ENCODE data around the gene GSC2. TPM values are rescaled to one million over a fixed set of nuclear protein-coding genes. Genes with fewer than 3 reads are reported as not detected.

The GSC2 gene
- total RNA-seq, 4 donors from 2014 or later, result not detected

- no peak for TF ChIP-seq CTCF (IDR thresholded peaks at IDR 0.05 in 4 of 5, conservative IDR thresholded peaks at IDR 0.05 in 1 of 5)
- TF ChIP-seq POLR2A (IDR thresholded peaks at IDR 0.05), result no peak
- Histone ChIP-seq H3K27ac (no peak overlapping the region), H3K4me3 (peak overlapping the region; percentile 17 to 47 (median 34)), H3K36me3 (no peaks in the 10 kb centered on the region), H3K4me1 (peaks cover 0 to 6% of the 10 kb centered on the region in 2 donors), H3K9me3 (no peaks in the 10 kb centered on the region), H3K27me3 (peaks cover 46 to 52% (median 52%) of the 10 kb centered on the region in 3 donors)
- in situ Hi-C loops (cut with MboI; ENCODE audit: low sequenced_read_pairs in 4 of 4) (loop anchor here in 1 of 4 donors (25.0 kb wide), 1 partner anchor 488 kb away; no protein-coding TSS in a partner anchor), intact Hi-C loops (cut with DNase I; ENCODE audit: low total_unique reads) (no loop called here)
- ATAC-seq, result no peak
- no peak for DNase-seq
Observed at GRCh38 chr22:19149047-19149883, 827 bp downstream of the GSC2 start.

DNA sequence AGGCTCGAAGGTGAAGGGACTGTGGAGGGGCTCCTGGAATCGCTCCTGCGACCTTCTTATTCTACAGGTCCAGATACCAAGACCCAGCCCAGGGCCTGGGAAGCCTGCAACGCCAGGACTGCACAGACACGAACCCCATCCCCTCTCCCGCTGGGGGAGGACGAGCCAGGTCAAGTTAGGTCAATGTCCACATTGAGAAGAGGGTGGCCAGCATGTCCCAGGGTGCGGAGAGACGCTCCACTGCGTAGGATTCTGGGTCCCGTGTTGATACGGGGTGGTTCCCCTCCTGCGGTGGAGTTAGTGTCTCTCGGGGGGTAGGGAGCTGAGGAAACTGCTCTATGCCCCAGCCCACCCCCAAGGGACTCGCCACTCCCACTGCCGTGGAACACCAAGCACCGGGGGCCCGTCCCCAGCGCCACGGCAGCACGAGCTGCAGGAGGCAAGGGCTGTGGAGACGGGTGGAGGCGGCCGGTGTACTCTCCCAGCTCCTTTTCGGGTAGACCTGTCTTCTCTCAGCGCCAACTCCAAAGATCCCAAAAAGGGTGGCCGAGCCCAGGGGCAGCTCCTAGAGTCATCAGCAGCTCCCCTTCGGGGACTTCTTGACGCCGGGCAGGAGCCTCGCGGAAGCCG is 1.6 kb downstream of the GSC2 start:
- Histone ChIP-seq H3K4me1 (peaks cover 5 to 11% of the 10 kb centered on the region in 2 donors), H3K9me3 (no peaks in the 10 kb centered on the region), H3K36me3 (no peaks in the 10 kb centered on the region), H3K27ac (no peak overlapping the region), H3K27me3 (peaks cover 44 to 47% (median 46%) of the 10 kb centered on the region in 3 donors), H3K4me3 (peak overlapping the region in 3 of 4 donors; percentile 17 to 47 (median 28))
- intact Hi-C loops (cut with DNase I; ENCODE audit: low total_unique reads), result no loop called here
- in situ Hi-C loops (cut with MboI; ENCODE audit: low sequenced_read_pairs in 4 of 4), result loop anchor here in 1 of 4 donors (25.0 kb wide), 1 partner anchor 489 kb away; no protein-coding TSS in a partner anchor
- no peak for TF ChIP-seq POLR2A (IDR thresholded peaks at IDR 0.05)
- TF ChIP-seq CTCF (IDR thresholded peaks at IDR 0.05 in 4 of 5, conservative IDR thresholded peaks at IDR 0.05 in 1 of 5), result no peak
- ATAC-seq (no peak), DNase-seq (no peak)

DNA sequence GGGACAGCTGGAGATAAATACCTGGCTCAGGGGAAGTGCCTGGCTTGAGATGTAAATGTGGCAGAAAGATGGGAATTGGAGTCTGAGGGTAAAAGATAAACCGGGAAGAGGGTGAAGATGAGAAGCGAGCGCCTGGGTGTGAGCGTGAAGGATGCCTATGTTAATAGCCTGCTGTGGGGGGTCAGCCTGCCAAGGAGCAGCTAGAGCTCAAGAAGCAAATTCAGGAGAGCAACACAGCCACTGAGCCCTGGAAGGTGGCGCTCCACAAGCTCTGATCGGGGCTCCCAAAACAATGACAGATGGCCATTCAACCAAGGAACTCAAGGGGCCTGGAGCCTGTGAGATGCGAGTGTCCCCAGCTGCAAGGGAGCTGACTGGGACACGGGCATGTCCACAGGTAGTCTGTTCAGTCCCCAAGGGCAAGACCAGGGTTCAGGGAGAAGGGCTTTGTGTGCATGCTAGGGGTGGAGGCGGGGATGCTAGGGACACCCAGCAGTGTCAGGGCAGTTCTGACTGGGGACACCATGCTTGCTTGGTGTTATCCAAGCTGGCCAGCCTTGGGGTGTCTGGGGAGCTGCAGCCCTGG is 2.8 kb downstream of the GSC2 start:
- DNase-seq, result no peak
- no peak for ATAC-seq
- intact Hi-C loops (cut with DNase I; ENCODE audit: low total_unique reads), result no loop called here
- H3K27ac ChIP-seq, result no peak overlapping the region
- no peaks in the 10 kb centered on the region for H3K9me3 ChIP-seq
- H3K4me3 ChIP-seq, result no peak overlapping the region
- peaks cover 8 to 14% of the 10 kb centered on the region in 2 donors for H3K4me1 ChIP-seq
- H3K27me3 ChIP-seq, result peaks cover 34 to 37% (median 37%) of the 10 kb centered on the region in 3 donors
- H3K36me3 ChIP-seq, result peaks cover 0 to 6% of the 10 kb centered on the region in 2 donors
- in situ Hi-C loops (cut with MboI; ENCODE audit: low sequenced_read_pairs in 4 of 4), result loop anchor here in 1 of 4 donors (25.0 kb wide), 1 partner anchor 490 kb away; no protein-coding TSS in a partner anchor
- TF ChIP-seq CTCF (IDR thresholded peaks at IDR 0.05 in 4 of 5, conservative IDR thresholded peaks at IDR 0.05 in 1 of 5) (no peak), POLR2A (IDR thresholded peaks at IDR 0.05) (no peak)

DNA sequence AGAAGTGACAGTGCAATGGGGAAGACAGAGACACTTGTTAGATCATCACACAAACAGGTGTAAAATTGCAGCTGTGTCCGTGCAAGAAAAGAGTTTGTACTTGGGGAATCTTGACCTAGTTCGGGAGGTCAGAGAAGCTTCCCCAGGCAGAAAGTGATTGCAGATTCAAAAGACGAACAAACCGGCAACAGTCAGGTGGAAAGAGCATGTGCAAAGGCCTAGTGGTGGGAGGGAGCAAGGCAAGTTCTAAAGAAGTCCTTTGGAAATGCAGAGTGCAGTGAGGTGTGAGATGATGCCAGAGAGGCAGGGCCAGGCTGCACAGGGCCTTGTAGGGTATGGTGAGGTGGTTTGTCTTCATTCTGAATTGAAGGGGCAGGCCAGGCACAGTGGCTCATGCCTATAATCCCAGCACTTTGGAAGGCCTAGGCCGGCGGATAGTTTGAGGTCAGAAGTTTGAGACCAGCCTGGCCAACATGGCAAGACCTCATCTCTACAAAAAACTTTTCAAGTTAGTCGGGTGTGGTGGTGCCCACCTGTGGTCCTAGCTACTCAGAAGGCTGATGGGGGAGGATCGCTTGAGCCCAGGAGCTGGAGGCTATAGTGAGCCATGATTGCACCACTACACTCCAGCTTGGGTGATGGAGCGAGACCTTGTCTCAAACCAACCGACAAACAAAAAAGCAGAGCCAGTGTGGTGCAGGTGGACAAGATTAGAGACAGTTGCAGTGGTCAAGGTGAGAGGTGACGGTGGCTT is 3.7 kb downstream of the GSC2 start:
- H3K9me3 ChIP-seq, result no peaks in the 10 kb centered on the region
- ATAC-seq, result no peak
- peaks cover 8 to 14% of the 10 kb centered on the region in 2 donors for H3K4me1 ChIP-seq
- no peak overlapping the region for H3K27ac ChIP-seq
- intact Hi-C loops (cut with DNase I; ENCODE audit: low total_unique reads), result no loop called here
- no peak for DNase-seq
- peaks cover 25 to 29% (median 28%) of the 10 kb centered on the region in 3 donors for H3K27me3 ChIP-seq
- no peak overlapping the region for H3K4me3 ChIP-seq
- H3K36me3 ChIP-seq, result peaks cover 0 to 15% of the 10 kb centered on the region in 2 donors
- no peak for TF ChIP-seq CTCF (IDR thresholded peaks at IDR 0.05 in 4 of 5, conservative IDR thresholded peaks at IDR 0.05 in 1 of 5)
- TF ChIP-seq POLR2A (IDR thresholded peaks at IDR 0.05), result no peak
- in situ Hi-C loops (cut with MboI; ENCODE audit: low sequenced_read_pairs in 4 of 4), result loop anchor here in 1 of 4 donors (25.0 kb wide), 1 partner anchor 491 kb away; no protein-coding TSS in a partner anchor
